GM12872 (cell line): ENCODE measurements around the gene ARHGAP21.

Experiments
- CTCF ChIP-seq: IDR thresholded peaks from 3 replicates; pipeline ENCODE4 v1.5.1; 2011; ENCODE audit warnings: low read depth, mild to moderate bottlenecking, low read length, moderate library complexity; ENCODE audit not compliant: insufficient read depth

Gene ARHGAP21

GRCh38 chr10:24678757-24679156, 44.9 kb downstream of the ARHGAP21 start:
- no peak for TF ChIP-seq CTCF

GRCh38 chr10:24674892-24675632, 48.6 kb downstream of the ARHGAP21 start:
- TF ChIP-seq CTCF = no peak

- no peak for TF ChIP-seq CTCF
These were observed 52.6 kb downstream of the ARHGAP21 start for GRCh38 chr10:24670964-24671670.

GRCh38 chr10:24669285-24669852, 54.3 kb downstream of the ARHGAP21 start:
- no peak for TF ChIP-seq CTCF

GRCh38 chr10:24668247-24668646, 55.4 kb downstream of the ARHGAP21 start:
- TF ChIP-seq CTCF = no peak

- TF ChIP-seq CTCF = no peak
These were observed 58.7 kb downstream of the ARHGAP21 start for GRCh38 chr10:24664991-24665390.

- no peak for TF ChIP-seq CTCF
These were observed 62.3 kb downstream of the ARHGAP21 start for GRCh38 chr10:24661376-24661775.
